ENCODE results near the gene MYOCOS.

Gene MYOCOS

GRCh38 chr1:171642197-171642596 is 20.2 kb downstream of the MYOCOS start:
- ATAC-seq (ENCODE audit: low read depth) (no peak), DNase-seq (ENCODE audit: low spot score) (no peak)
- TF ChIP-seq, protein P1, sequence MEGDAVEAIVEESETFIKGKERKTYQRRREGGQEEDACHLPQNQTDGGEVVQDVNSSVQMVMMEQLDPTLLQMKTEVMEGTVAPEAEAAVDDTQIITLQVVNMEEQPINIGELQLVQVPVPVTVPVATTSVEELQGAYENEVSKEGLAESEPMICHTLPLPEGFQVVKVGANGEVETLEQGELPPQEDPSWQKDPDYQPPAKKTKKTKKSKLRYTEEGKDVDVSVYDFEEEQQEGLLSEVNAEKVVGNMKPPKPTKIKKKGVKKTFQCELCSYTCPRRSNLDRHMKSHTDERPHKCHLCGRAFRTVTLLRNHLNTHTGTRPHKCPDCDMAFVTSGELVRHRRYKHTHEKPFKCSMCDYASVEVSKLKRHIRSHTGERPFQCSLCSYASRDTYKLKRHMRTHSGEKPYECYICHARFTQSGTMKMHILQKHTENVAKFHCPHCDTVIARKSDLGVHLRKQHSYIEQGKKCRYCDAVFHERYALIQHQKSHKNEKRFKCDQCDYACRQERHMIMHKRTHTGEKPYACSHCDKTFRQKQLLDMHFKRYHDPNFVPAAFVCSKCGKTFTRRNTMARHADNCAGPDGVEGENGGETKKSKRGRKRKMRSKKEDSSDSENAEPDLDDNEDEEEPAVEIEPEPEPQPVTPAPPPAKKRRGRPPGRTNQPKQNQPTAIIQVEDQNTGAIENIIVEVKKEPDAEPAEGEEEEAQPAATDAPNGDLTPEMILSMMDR (IDR thresholded peaks at IDR 0.05; ENCODE audit: poor library complexity, severe bottlenecking), result no peak
- no peak overlapping the region for H3K4me3 ChIP-seq (ENCODE audit: severe bottlenecking)
- no peaks in the 10 kb centered on the region for H3K36me3 ChIP-seq (ENCODE audit: low read depth)
- no peak overlapping the region for H3K27ac ChIP-seq (ENCODE audit: poor library complexity, severe bottlenecking)
- H3K9me3 ChIP-seq (ENCODE audit: severe bottlenecking), result no peaks in the 10 kb centered on the region
- H3K27me3 ChIP-seq (ENCODE audit: insufficient read depth, poor library complexity, severe bottlenecking), result no peaks in the 10 kb centered on the region
- no peaks in the 10 kb centered on the region for H3K4me1 ChIP-seq (ENCODE audit: insufficient read depth, poor library complexity, severe bottlenecking)

GRCh38 chr1:171643156-171643555 is 21.1 kb downstream of the MYOCOS start:
- DNase-seq (ENCODE audit: low spot score), result no peak
- no peak overlapping the region for H3K4me3 ChIP-seq (ENCODE audit: severe bottlenecking)
- no peak overlapping the region for H3K27ac ChIP-seq (ENCODE audit: poor library complexity, severe bottlenecking)
- ATAC-seq (ENCODE audit: low read depth), result no peak
- TF ChIP-seq, protein P1 (IDR thresholded peaks at IDR 0.05; ENCODE audit: poor library complexity, severe bottlenecking), result no peak
- no peaks in the 10 kb centered on the region for H3K36me3 ChIP-seq (ENCODE audit: low read depth)
- H3K27me3 ChIP-seq (ENCODE audit: insufficient read depth, poor library complexity, severe bottlenecking), result no peaks in the 10 kb centered on the region
- H3K9me3 ChIP-seq (ENCODE audit: severe bottlenecking), result no peaks in the 10 kb centered on the region
- H3K4me1 ChIP-seq (ENCODE audit: insufficient read depth, poor library complexity, severe bottlenecking), result no peaks in the 10 kb centered on the region

- no peaks in the 10 kb centered on the region for H3K27me3 ChIP-seq (ENCODE audit: insufficient read depth, poor library complexity, severe bottlenecking)
- no peaks in the 10 kb centered on the region for H3K4me1 ChIP-seq (ENCODE audit: insufficient read depth, poor library complexity, severe bottlenecking)
- H3K27ac ChIP-seq (ENCODE audit: poor library complexity, severe bottlenecking), result no peak overlapping the region
- no peak for DNase-seq (ENCODE audit: low spot score)
- H3K9me3 ChIP-seq (ENCODE audit: severe bottlenecking), result no peaks in the 10 kb centered on the region
- peak; percentile 81 for ATAC-seq (ENCODE audit: low read depth)
- H3K4me3 ChIP-seq (ENCODE audit: severe bottlenecking), result no peak overlapping the region
- TF ChIP-seq, protein P1 (IDR thresholded peaks at IDR 0.05; ENCODE audit: poor library complexity, severe bottlenecking), result peak; percentile 74
- no peaks in the 10 kb centered on the region for H3K36me3 ChIP-seq (ENCODE audit: low read depth)
Observed at GRCh38 chr1:171644805-171645483, 22.9 kb downstream of the MYOCOS start.

DNA sequence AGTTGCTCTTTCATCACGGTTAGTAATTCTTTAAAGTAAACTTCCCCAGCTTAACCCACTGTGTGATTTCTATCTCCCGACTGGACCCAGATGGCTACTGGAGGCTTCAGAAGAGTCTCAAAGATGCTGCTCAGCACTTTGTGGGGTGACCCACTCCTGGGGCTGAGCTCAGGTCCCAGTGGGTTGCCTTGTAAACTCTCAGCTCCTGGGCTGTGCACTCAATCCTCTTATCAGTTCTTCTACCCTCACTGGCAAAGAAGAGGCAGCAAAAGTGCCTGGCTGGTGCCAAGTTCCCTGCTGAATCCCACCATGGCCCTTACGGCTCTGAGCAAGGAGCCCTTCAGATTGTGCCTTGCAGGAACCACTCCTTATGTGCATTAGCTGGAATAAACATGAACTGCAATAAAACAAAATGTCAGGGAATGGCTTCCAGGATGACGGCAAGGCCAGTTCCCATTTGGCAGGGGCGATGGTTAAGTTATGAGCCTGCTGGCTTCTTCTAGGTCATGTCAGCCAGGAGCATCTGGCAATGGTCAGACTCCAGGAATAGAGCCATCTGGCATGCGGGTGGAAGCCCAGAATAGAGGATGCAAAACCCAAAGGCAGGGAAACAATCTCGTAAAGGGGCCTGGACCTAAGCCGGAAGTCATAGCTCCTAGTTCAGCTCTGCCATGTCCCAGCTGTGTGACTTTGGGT is 23.7 kb downstream of the MYOCOS start:
- Histone ChIP-seq H3K27me3 (ENCODE audit: insufficient read depth, poor library complexity, severe bottlenecking) (no peaks in the 10 kb centered on the region), H3K36me3 (ENCODE audit: low read depth) (no peaks in the 10 kb centered on the region), H3K9me3 (ENCODE audit: severe bottlenecking) (no peaks in the 10 kb centered on the region), H3K4me3 (ENCODE audit: severe bottlenecking) (no peak overlapping the region), H3K27ac (ENCODE audit: poor library complexity, severe bottlenecking) (no peak overlapping the region), H3K4me1 (ENCODE audit: insufficient read depth, poor library complexity, severe bottlenecking) (no peaks in the 10 kb centered on the region)
- TF ChIP-seq, protein P1 (IDR thresholded peaks at IDR 0.05; ENCODE audit: poor library complexity, severe bottlenecking), result no peak
- ATAC-seq (ENCODE audit: low read depth) (no peak), DNase-seq (ENCODE audit: low spot score) (no peak)

DNA sequence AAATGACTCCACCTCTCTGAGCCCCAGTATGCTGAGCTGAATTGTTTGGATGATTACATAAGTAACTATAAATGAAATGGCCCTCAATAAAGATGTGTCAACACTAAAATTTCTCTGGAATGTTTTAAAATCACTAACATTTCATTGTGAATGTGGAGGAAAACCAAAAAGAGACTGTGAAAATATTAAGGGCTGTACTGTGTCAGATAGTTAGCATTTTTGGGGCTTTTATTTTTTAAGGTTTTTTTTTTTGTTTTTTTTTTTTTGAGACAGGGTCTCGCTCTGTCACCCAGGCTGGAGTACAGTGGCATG is 24.2 kb downstream of the MYOCOS start:
- H3K36me3 ChIP-seq (ENCODE audit: low read depth), result no peaks in the 10 kb centered on the region
- no peak overlapping the region for H3K27ac ChIP-seq (ENCODE audit: poor library complexity, severe bottlenecking)
- DNase-seq (ENCODE audit: low spot score) (no peak), ATAC-seq (ENCODE audit: low read depth) (no peak)
- no peak overlapping the region for H3K4me3 ChIP-seq (ENCODE audit: severe bottlenecking)
- TF ChIP-seq, protein P1 (IDR thresholded peaks at IDR 0.05; ENCODE audit: poor library complexity, severe bottlenecking), result no peak
- no peaks in the 10 kb centered on the region for H3K4me1 ChIP-seq (ENCODE audit: insufficient read depth, poor library complexity, severe bottlenecking)
- no peaks in the 10 kb centered on the region for H3K27me3 ChIP-seq (ENCODE audit: insufficient read depth, poor library complexity, severe bottlenecking)
- no peaks in the 10 kb centered on the region for H3K9me3 ChIP-seq (ENCODE audit: severe bottlenecking)
